Measurements from ENCODE around the gene PDCD4.

PDCD4 gene

GRCh38 chr10:110842326-110842904, 29.3 kb upstream of the PDCD4 start:
- DNase-seq (ENCODE audit: low read depth, low spot score), result no peak

- DNase-seq (ENCODE audit: low read depth, low spot score), result no peak
These were observed 28.7 kb upstream of the PDCD4 start for GRCh38 chr10:110843031-110843430.

GRCh38 chr10:110843796-110844616, 27.7 kb upstream of the PDCD4 start:
- no peak for DNase-seq (ENCODE audit: low read depth, low spot score)

GRCh38 chr10:110844617-110844881, 27.2 kb upstream of the PDCD4 start:
- no peak for DNase-seq (ENCODE audit: low read depth, low spot score)

GRCh38 chr10:110845192-110845755, 26.5 kb upstream of the PDCD4 start:
- no peak for DNase-seq (ENCODE audit: low read depth, low spot score)

GRCh38 chr10:110845756-110846620, 25.7 kb upstream of the PDCD4 start:
- no peak for DNase-seq (ENCODE audit: low read depth, low spot score)

GRCh38 chr10:110847374-110847773, 24.4 kb upstream of the PDCD4 start:
- no peak for DNase-seq (ENCODE audit: low read depth, low spot score)

GRCh38 chr10:110848106-110848505, 23.6 kb upstream of the PDCD4 start:
- no peak for DNase-seq (ENCODE audit: low read depth, low spot score)

GRCh38 chr10:110850099-110850498, 21.6 kb upstream of the PDCD4 start:
- DNase-seq (ENCODE audit: low read depth, low spot score), result no peak

- no peak for DNase-seq (ENCODE audit: low read depth, low spot score)
These were observed 20.6 kb upstream of the PDCD4 start for GRCh38 chr10:110851020-110851612.

GRCh38 chr10:110852255-110852896, 19.4 kb upstream of the PDCD4 start:
- DNase-seq (ENCODE audit: low read depth, low spot score), result no peak

GRCh38 chr10:110852947-110853346, 18.8 kb upstream of the PDCD4 start:
- DNase-seq (ENCODE audit: low read depth, low spot score), result no peak

GRCh38 chr10:110853921-110854605, 17.7 kb upstream of the PDCD4 start:
- DNase-seq (ENCODE audit: low read depth, low spot score), result no peak

- DNase-seq (ENCODE audit: low read depth, low spot score), result no peak
These were observed 14.2 kb upstream of the PDCD4 start for GRCh38 chr10:110857265-110858171.

GRCh38 chr10:110858297-110858934, 13.3 kb upstream of the PDCD4 start:
- no peak for DNase-seq (ENCODE audit: low read depth, low spot score)

GRCh38 chr10:110859206-110859972, 12.3 kb upstream of the PDCD4 start:
- no peak for DNase-seq (ENCODE audit: low read depth, low spot score)

- DNase-seq (ENCODE audit: low read depth, low spot score), result no peak
These were observed 11.8 kb upstream of the PDCD4 start for GRCh38 chr10:110859973-110860376.

- DNase-seq (ENCODE audit: low read depth, low spot score), result no peak
These were observed 11.0 kb upstream of the PDCD4 start for GRCh38 chr10:110860576-110861241.

Measured in activated CD4-positive, CD25-positive, alpha-beta regulatory T cell treated with anti-CD3 and anti-CD28 coated beads, Interleukin-2, amount 50 U/mL, for 16 hours (primary cell).